Right hindlimb (tissue), 1 donor: Measurements from ENCODE around the gene ENGASE.

Experiments used
- DNase-seq: peaks from one replicate; pipeline ENCODE4 v3.0.0-alpha.2; 2018

Gene ENGASE

GRCh38 chr17:79039171-79039570 lies 35.5 kb upstream of the ENGASE start:
- DNase-seq, result no peak

- no peak for DNase-seq
These were observed 34.7 kb upstream of the ENGASE start for GRCh38 chr17:79039886-79040285.

DNA sequence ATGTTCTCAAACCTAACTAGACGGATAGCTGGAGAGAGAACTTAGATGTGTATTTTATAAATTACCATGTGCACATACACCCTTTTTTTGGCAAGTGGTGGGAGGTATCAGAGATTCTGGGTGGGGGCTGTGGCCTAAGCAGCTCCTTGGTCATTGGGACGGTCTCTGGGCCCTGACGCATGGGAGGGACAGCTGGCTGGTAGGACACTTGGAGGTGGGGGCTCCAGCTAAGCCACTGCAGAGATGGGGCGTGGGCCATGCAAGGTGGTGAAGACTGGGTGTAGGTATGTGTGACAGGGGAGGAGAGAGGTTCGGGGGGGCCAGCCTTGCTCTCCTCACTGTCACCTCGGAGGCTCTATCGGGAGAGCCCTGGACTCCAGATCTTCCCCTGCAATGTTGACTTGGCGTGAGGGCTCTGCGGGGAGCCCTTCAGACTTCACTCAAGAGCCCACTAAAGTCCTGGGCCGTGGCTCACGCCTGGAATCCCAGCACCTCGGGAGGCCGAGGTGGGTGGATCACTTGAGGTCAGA lies 33.5 kb upstream of the ENGASE start:
- DNase-seq, result no peak

DNA sequence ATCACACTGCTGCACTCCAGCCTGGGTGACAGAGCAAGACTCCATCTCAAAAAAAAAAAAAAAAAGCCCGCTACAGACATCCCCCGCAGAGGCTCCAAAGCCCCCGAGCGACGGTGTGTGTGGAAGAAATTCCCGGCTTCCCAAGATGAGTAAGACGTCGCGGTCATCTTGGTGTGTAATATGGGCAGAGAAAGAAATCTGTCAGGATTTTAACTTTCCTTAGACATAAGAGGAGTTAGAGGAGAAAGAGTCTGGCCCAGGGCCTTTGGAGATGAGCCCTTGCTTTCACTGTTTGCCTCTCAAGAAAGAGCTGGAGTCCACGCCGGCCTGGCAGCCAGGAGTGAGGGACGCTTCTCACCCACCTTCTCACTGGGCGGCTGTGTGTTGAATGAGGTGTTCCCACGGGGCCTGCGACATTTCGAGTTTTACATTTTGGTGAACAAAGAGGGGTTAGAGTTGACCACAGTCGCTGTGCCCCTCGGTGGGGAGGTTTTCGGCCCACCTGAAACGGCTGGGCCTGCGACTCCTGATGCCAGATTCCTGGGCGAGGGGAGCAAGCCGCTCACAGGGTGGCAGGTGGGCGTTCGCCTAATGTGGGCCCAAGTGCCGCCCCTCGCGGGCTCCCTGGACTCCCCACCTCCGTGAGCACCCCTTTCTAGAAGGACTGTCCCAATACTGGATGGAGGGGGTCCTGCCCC lies 32.8 kb upstream of the ENGASE start:
- no peak for DNase-seq

DNA sequence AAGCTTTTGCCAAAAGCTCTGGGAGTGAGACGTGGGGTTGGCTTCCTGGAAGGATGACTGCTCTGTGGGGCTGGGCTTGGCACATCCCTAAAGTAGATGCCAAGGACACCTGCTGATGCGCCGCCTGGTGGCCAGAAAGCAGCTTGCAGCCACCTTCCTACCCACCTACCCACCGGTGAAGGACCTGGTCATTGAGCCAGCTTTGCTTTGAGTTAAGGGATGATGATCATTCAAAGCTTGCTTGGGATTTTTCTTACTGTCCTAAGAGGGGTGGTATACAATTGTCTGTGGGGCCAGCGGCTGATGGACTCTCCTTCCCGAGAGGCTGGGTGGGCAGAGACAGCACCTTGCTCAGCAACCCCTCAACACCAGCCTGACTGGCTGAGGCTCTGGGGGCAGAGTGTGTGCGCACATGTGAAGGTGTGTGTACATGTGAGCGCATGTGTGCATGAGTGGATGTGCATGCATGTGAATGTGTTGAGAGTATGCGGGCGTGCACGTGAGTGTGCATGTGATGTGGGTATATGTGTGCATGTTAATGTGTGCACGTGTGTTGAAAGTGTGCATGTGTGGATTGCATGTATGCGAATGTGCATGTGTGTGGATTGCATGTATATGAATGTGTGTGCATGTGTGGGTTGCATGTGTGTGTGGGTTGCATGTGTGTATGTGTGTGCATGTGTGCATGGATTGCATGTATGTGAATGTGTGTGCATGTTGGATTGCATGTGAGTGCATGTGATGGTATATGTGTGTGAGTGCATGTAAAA lies 32.0 kb upstream of the ENGASE start:
- DNase-seq, result no peak

GRCh38 chr17:79043191-79043930 lies 31.3 kb upstream of the ENGASE start:
- no peak for DNase-seq

GRCh38 chr17:79043931-79044320 lies 30.7 kb upstream of the ENGASE start:
- DNase-seq, result no peak

DNA sequence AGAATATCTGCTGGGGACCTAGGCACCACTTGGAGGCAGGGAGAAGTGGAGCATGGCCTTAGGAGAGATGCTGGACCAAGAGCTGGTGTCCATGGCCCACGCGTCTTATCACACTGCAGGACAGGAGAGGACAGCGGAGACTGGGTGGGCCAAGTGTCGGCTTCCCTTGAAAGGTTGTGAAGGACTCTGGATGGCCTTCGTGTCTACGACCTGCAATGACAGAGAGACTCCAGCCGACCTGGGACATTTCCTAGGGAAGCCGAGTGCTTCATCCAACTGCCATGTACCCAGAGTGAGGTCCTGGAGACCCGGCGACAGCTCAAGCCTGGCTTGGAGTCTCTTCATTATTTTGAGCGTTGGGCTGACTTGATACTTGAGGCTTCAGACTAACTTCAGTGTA lies 30.2 kb upstream of the ENGASE start:
- DNase-seq, result no peak

GRCh38 chr17:79045001-79045729 lies 29.5 kb upstream of the ENGASE start:
- no peak for DNase-seq

GRCh38 chr17:79045842-79046196 lies 28.8 kb upstream of the ENGASE start:
- DNase-seq, result peak; percentile 88

GRCh38 chr17:79046197-79046915 lies 28.3 kb upstream of the ENGASE start:
- DNase-seq, result no peak

DNA sequence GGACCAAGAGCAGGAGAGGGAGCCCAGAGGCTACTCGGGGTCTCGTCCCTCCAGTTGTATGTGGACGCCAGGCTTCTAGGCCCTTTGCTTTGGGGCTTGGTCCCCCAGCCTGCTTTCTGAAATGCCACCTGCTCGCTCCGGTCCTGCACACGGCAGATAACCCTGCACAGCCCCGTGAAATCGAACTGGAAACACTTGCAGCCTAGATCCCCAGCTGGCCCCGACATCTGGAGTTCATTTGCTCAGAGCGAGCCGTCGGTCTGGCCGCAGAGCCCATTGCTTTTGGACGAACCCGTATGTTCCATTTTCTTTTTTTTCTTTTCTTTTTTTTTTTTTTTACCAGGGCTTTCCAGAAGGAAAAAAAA lies 27.7 kb upstream of the ENGASE start:
- peak; percentile 89 for DNase-seq

DNA sequence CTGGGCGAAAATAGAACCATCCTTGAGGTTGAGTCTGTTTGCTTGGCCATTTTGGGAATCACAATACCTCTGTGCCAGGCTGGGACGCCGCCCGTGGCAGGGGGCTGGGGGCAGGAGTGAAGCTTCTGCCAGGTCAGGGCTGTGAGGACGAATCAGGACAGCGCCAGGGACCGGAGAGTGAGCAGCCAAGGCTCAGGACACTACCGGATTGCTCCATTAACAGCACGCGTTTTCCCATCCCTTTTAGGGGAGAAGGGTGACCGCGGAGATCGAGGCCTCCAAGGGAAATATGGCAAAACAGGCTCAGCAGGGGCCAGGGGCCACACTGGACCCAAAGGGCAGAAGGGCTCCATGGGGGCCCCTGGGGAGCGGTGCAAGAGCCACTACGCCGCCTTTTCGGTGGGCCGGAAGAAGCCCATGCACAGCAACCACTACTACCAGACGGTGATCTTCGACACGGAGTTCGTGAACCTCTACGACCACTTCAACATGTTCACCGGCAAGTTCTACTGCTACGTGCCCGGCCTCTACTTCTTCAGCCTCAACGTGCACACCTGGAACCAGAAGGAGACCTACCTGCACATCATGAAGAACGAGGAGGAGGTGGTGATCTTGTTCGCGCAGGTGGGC lies 27.2 kb upstream of the ENGASE start:
- DNase-seq, result peak; percentile 62

DNA sequence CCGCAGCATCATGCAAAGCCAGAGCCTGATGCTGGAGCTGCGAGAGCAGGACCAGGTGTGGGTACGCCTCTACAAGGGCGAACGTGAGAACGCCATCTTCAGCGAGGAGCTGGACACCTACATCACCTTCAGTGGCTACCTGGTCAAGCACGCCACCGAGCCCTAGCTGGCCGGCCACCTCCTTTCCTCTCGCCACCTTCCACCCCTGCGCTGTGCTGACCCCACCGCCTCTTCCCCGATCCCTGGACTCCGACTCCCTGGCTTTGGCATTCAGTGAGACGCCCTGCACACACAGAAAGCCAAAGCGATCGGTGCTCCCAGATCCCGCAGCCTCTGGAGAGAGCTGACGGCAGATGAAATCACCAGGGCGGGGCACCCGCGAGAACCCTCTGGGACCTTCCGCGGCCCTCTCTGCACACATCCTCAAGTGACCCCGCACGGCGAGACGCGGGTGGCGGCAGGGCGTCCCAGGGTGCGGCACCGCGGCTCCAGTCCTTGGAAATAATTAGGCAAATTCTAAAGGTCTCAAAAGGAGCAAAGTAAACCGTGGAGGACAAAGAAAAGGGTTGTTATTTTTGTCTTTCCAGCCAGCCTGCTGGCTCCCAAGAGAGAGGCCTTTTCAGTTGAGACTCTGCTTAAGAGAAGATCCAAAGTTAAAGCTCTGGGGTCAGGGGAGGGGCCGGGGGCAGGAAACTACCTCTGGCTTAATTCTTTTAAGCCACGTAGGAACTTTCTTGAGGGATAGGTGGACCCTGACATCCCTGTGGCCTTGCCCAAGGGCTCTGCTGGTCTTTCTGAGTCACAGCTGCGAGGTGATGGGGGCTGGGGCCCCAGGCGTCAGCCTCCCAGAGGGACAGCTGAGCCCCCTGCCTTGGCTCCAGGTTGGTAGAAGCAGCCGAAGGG lies 26.4 kb upstream of the ENGASE start:
- no peak for DNase-seq

GRCh38 chr17:79048826-79049755 lies 25.5 kb upstream of the ENGASE start:
- DNase-seq, result no peak

DNA sequence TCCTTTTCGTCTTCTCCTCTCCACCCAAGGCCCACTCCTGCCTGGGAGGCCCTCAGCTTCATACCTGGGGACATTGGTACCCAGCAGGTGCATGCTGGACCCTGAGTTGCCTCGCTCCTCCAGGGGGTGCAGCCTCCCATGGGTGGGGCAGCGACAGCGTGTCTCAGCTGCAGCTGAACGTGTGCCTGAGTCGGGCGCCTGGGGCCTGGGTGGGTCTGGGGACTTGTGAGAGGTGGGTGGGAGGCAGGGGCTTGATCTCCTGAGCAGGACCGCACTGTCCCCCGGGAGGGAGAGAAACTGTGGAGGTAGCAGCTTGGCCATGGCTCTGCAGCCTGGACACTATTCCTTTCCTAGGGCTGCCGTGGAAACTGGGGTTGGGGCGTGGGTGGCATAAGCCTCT lies 24.8 kb upstream of the ENGASE start:
- no peak for DNase-seq

DNA sequence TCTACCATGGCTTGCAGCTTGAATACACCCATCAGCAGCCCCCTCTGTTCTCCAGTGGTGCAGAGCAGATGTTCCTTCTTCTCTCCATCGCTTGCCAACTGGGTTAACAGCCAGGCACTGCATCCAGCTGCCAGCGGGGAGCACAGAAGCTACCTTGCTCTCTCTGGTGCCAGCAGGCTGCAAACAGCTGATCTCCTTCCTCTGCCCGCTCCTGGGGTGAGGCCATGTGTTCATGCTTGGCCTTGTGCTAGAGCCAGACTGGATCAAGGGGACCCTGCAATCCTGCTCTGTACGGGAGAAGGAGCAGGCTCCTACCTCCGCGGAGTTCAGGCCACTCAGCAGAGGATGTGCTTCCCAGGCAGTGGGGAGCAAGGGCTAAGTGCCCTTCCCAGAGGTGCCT lies 24.1 kb upstream of the ENGASE start:
- DNase-seq, result no peak

GRCh38 chr17:79051306-79051705 lies 23.3 kb upstream of the ENGASE start:
- no peak for DNase-seq

GRCh38 chr17:79052131-79052530 lies 22.5 kb upstream of the ENGASE start:
- DNase-seq, result no peak
